ENCODE data around the gene RADIL.

The RADIL gene

DNA sequence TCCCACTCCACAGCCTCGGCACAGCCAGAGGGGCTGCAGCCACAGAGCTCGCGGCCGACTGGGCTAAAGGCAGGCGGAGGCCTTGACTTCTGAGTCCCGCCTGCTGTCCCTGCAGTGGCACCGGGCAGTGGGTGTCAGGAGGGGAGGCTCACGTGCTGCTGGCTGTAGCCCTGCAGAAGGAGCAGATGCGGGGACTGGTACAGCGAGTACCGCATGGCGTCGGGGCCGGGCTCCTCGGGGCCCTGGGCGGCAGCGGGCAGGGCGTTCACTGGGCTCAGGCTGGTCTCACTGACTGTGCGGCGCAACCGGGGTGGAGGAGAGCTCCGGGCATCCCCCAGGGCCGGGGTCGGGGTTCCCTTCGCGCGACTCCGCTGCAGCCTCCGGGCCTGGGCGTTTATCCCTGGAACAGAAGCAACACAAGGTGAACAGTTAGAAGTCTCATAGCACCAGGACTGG is 47.3 kb downstream of the RADIL start:
- TF ChIP-seq FOXP2 (optimal IDR thresholded peaks at IDR 0.05; ENCODE audit: borderline replicate concordance, extremely low read depth, extremely low read length, insufficient read depth) (no peak), POLR2AphosphoS5 (IDR thresholded peaks at IDR 0.05; ENCODE audit: low read depth, low read length) (no peak), TAF1 (IDR thresholded peaks at IDR 0.05; ENCODE audit: borderline replicate concordance, insufficient read depth, low read length) (no peak), SIN3A (IDR thresholded peaks at IDR 0.05; ENCODE audit: borderline replicate concordance, insufficient read depth, low read length) (no peak)
- TF ChIP-seq, protein P1, sequence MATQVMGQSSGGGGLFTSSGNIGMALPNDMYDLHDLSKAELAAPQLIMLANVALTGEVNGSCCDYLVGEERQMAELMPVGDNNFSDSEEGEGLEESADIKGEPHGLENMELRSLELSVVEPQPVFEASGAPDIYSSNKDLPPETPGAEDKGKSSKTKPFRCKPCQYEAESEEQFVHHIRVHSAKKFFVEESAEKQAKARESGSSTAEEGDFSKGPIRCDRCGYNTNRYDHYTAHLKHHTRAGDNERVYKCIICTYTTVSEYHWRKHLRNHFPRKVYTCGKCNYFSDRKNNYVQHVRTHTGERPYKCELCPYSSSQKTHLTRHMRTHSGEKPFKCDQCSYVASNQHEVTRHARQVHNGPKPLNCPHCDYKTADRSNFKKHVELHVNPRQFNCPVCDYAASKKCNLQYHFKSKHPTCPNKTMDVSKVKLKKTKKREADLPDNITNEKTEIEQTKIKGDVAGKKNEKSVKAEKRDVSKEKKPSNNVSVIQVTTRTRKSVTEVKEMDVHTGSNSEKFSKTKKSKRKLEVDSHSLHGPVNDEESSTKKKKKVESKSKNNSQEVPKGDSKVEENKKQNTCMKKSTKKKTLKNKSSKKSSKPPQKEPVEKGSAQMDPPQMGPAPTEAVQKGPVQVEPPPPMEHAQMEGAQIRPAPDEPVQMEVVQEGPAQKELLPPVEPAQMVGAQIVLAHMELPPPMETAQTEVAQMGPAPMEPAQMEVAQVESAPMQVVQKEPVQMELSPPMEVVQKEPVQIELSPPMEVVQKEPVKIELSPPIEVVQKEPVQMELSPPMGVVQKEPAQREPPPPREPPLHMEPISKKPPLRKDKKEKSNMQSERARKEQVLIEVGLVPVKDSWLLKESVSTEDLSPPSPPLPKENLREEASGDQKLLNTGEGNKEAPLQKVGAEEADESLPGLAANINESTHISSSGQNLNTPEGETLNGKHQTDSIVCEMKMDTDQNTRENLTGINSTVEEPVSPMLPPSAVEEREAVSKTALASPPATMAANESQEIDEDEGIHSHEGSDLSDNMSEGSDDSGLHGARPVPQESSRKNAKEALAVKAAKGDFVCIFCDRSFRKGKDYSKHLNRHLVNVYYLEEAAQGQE (IDR thresholded peaks at IDR 0.05; ENCODE audit: insufficient read depth in 1 of 2, low read depth in 2 of 2, low read length in 2 of 2), result no peak

DNA sequence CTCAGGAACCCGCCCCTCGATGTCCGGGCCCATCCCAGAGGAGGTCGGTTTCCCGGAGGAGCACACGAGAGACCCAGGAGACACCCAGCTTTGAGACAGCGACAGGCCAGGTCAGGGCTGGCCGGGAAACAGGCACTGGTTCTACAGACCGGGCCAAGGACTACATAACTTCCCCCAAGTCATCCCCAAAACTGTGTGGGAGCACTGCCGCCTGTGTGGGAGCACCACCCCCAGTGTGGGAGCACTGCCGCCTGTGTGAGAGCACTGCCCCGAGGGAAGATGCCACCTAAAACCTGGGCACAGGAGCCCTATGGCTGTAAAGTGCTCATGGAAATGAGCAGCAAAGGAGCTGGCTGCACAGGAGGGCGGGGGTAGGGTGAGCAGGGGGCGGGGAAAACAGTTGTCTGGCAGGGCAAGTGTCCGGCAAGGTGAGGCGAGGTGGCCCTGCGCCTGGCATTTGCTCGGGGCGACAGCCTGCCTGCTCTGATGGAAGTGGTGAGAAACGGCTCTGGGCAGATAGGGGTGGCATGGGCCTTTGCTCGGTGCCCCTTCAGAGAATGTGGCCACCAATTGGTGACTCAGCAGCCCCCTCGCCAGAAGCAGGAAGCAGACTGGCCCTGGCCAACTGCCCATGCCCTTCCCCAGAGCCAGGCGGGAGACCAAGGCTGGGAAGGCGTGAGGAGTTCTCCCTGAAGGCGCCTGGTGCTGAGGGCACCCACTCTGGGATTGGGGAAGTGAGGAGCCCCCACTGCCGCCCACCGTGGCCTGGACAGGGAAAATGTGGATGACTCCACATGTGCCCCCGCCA is 47.9 kb downstream of the RADIL start:
- no peak for TF ChIP-seq FOXP2 (optimal IDR thresholded peaks at IDR 0.05; ENCODE audit: borderline replicate concordance, extremely low read depth, extremely low read length, insufficient read depth)
- TF ChIP-seq SIN3A (IDR thresholded peaks at IDR 0.05; ENCODE audit: borderline replicate concordance, insufficient read depth, low read length), result no peak
- TF ChIP-seq TAF1 (IDR thresholded peaks at IDR 0.05; ENCODE audit: borderline replicate concordance, insufficient read depth, low read length), result no peak

DNA sequence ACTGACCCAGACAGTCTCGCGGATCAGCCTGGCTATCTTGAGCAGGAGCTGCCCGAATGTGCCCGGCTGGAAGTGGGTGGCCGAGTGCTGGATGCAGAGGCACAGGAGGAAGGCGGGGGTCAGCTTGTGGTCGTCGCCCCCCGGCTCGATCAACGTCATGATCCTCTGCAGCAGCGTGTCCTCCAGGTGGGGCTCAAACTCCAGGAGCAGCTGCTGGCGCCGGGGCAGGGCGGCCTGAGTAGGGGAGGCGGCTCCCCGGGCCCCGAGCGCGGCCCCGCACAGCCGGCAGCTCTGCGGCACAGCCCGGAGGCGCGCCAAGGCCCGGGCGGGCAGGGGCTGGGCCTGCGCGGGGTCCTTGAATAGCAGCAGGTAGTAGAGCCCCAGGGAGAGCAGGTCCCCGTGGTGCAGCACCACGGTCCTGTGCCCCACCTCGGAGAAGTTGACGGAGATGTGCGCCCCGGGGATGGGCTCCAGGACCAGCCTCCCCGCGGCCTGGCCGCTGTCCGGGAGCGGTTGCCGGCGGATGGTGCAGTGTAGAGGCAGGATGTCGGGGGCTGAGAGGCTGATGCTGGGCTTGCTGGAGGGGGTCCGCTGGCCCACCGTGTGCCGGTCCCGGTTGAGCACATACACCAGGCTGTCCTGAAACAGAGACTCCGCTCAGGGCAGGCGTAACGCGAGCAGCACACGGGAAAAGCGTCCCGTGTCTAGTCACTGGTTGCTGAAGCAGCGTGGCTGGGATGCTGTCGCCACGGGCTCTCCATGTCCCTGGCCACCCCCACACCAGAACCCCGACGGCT is 48.7 kb downstream of the RADIL start:
- TF ChIP-seq, protein P1 (IDR thresholded peaks at IDR 0.05; ENCODE audit: insufficient read depth in 1 of 2, low read depth in 2 of 2, low read length in 2 of 2), result no peak
- TF ChIP-seq SIN3A (IDR thresholded peaks at IDR 0.05; ENCODE audit: borderline replicate concordance, insufficient read depth, low read length) (no peak), POLR2AphosphoS5 (IDR thresholded peaks at IDR 0.05; ENCODE audit: low read depth, low read length) (no peak), FOXP2 (optimal IDR thresholded peaks at IDR 0.05; ENCODE audit: borderline replicate concordance, extremely low read depth, extremely low read length, insufficient read depth) (no peak), TAF1 (IDR thresholded peaks at IDR 0.05; ENCODE audit: borderline replicate concordance, insufficient read depth, low read length) (no peak)

DNA sequence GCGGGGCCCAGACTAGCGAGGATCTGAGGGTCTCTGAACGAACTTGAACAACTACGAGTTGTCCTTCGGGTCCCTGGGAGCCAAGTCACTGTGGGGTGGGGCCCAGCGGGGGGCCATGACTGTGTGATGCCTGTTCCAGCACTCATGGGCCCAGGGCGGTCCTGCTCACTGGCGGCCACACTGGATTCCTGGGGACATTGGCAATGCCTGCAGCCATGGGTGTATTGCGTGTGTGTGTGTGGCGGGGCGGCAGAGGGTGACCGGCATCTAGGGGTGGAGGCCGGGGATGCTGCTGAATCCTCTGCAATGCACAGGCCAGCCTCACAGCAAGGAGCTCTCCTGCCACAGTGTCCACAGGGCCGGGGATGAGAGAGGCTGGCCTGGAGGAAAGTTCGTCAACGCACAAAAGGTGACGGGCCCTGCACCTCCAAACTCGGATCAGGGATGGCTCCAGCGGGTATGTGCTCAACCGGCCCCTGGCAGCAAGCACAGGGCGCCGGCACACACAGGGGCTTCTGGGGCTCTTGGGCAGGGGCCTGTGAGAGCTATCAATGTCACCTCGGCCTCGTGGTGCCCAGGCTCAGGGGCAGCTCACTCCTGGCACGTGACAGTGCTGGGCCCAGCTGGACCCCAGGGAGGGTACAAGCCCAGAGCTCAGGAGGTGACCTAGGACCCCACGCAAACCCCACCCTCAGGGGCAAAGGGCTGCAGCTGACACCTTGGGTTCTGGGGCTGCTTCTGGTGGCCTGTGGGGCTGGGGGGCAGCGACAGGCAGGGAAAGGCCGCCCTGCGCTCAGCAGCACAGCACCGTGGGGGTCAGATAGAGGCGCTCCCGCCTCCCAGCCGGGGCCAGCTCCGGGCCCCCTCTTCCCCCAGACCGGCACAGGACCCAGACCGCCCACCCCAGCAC is 49.6 kb downstream of the RADIL start:
- TF ChIP-seq TAF1 (IDR thresholded peaks at IDR 0.05; ENCODE audit: borderline replicate concordance, insufficient read depth, low read length) (no peak), FOXP2 (optimal IDR thresholded peaks at IDR 0.05; ENCODE audit: borderline replicate concordance, extremely low read depth, extremely low read length, insufficient read depth) (no peak), SIN3A (IDR thresholded peaks at IDR 0.05; ENCODE audit: borderline replicate concordance, insufficient read depth, low read length) (no peak), POLR2AphosphoS5 (IDR thresholded peaks at IDR 0.05; ENCODE audit: low read depth, low read length) (no peak)
- TF ChIP-seq, protein P1 (IDR thresholded peaks at IDR 0.05; ENCODE audit: insufficient read depth in 1 of 2, low read depth in 2 of 2, low read length in 2 of 2), result no peak

DNA sequence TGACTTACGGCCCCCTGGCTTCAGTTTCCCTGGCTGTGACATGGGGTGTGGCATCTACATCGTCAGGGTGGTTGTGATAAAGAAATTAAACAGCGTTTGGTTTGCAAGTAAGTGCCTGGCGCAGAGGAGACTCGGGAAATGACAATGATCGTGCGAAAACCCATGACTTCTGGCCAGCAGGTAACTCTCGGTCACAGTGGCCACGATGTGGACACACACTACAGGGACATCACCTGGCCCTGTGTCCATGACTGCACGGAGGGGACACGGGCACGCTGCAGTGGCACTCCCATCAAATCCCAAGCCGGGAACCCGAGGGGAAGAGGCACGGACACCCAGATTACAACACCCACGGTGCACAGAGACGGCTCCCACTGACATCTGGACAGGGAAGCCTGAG is 50.3 kb downstream of the RADIL start:
- TF ChIP-seq POLR2AphosphoS5 (IDR thresholded peaks at IDR 0.05; ENCODE audit: low read depth, low read length), result no peak
